Peyer's patch (tissue), 4 donors: ENCODE measurements around the gene LSR. TPM values are rescaled to one million over a fixed set of nuclear protein-coding genes. Genes with fewer than 3 reads are reported as not detected.

ENCODE experiments used
- DNase-seq, 3 donors: peaks; one replicate each; pipeline ENCODE4 v3.0.0-alpha.2; 2017 to 2019
- H3K27ac ChIP-seq, 4 donors: fragments of 200-600 bp; sonication (generic); one replicate each; pipeline ENCODE4 v1.5.1; 2016 to 2019
- H3K27me3 ChIP-seq, 2 donors: fragments of 200-600 bp; sonication (generic); one replicate each; pipeline ENCODE4 v1.5.1; 2019
- H3K36me3 ChIP-seq, 3 donors: fragments of 200-600 bp; sonication (generic); one replicate each; pipeline ENCODE4 v1.5.1; 2016 to 2019
- H3K4me1 ChIP-seq, 4 donors: fragments of 200-600 bp; sonication (generic); one replicate each; pipeline ENCODE4 v1.5.1; 2016 to 2019
- H3K4me3 ChIP-seq, 4 donors: fragments of 200-600 bp; sonication (generic); 1 replicate in 3 of 4; 2 replicates in 1 of 4; pipeline ENCODE4 v1.5.1; 2016 to 2019; ENCODE audit warnings: mild to moderate bottlenecking in 1 of 4
- H3K9me3 ChIP-seq, 4 donors: fragments of 200-600 bp; sonication (generic); one replicate each; pipeline ENCODE4 v1.5.1; 2016 to 2019; ENCODE audit warnings: mild to moderate bottlenecking in 1 of 4
- CTCF ChIP-seq, 6 experiments: fragments of 450-650 bp in 4 of 6; fragments of 200-600 bp in 2 of 6; sonication (generic) in 1 of 6; IDR thresholded peaks; one replicate each; pipeline ENCODE4 v1.5.1; 2017 to 2019; ENCODE audit warnings: antibody characterized with exemption in 6 of 6, mild to moderate bottlenecking in 3 of 6, moderate library complexity in 1 of 6
- POLR2A ChIP-seq, 2 donors: fragments of 450-650 bp; IDR thresholded peaks; one replicate each; pipeline ENCODE4 v1.5.1; 2017; ENCODE audit warnings: antibody characterized with exemption in 2 of 2, mild to moderate bottlenecking in 2 of 2, moderate library complexity in 2 of 2
- total RNA-seq, 4 donors: library from RNA; depleted of rRNA; stranded (reverse); fragments of >200 nt; gene quantifications; one replicate each; pipeline ENCODE4 v1.1.0, GENCODE V29; 2016

Gene LSR
- total RNA-seq, 4 donors from 2014 or later: 28.9 to 214 (median 188) TPM

GRCh38 chr19:35271546-35271945 is 22.7 kb downstream of the LSR start:
- no peak for TF ChIP-seq CTCF (IDR thresholded peaks at IDR 0.05)
- TF ChIP-seq POLR2A (IDR thresholded peaks at IDR 0.05): no peak
- Histone ChIP-seq H3K36me3 (peaks cover 0 to 51% (median 0%) of the 10 kb centered on the region in 3 donors), H3K4me1 (peaks cover 0 to 26% (median 17%) of the 10 kb centered on the region in 4 donors), H3K27me3 (no peaks in the 10 kb centered on the region), H3K4me3 (no peak overlapping the region), H3K27ac (no peak overlapping the region), H3K9me3 (no peaks in the 10 kb centered on the region)
- no peak for DNase-seq

DNA sequence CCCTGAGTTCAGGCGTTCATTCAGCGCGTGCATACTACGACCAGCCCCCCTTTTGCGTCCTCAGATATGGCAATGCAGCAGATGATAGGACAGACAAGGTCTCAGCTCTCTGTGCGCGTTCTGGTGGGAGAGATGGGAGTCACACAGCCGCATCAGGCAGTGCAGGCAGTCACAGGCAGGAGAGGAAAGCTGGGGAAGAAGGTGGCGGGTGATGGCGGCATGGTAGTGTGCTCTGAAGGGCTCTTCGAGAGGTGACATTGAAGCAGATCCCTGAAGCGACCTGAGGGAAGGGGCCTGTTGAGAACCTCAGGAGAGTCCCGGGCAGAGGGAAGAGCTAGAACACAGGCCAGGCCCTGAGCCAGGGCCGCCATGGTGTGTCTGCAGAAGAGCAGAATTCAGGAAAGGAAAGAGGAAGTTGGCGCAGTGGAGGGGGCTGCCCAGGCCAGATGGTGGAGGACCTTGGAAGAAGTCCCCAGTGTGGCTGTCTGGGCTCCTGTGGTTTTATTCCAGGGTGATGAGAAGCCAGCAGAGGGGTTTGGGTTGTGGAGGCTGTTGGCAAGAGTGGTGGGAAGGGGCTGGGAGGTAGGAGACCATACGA is 23.4 kb downstream of the LSR start:
- Histone ChIP-seq H3K27ac (peak overlapping the region in 1 of 4 donors; percentile 25), H3K4me1 (peaks cover 0 to 20% (median 12%) of the 10 kb centered on the region in 4 donors), H3K27me3 (no peaks in the 10 kb centered on the region), H3K9me3 (no peaks in the 10 kb centered on the region), H3K36me3 (peaks cover 0 to 57% (median 0%) of the 10 kb centered on the region in 3 donors), H3K4me3 (no peak overlapping the region)
- TF ChIP-seq POLR2A (IDR thresholded peaks at IDR 0.05): no peak
- no peak for TF ChIP-seq CTCF (IDR thresholded peaks at IDR 0.05)
- DNase-seq: peak in 1 of 3 donors; percentile 55

GRCh38 chr19:35272954-35273649 is 24.3 kb downstream of the LSR start:
- Histone ChIP-seq H3K4me1 (peaks cover 0 to 20% (median 9%) of the 10 kb centered on the region in 4 donors), H3K27ac (no peak overlapping the region), H3K4me3 (no peak overlapping the region), H3K27me3 (no peaks in the 10 kb centered on the region), H3K36me3 (peaks cover 0 to 66% (median 0%) of the 10 kb centered on the region in 3 donors), H3K9me3 (no peaks in the 10 kb centered on the region)
- no peak for DNase-seq
- TF ChIP-seq POLR2A (IDR thresholded peaks at IDR 0.05): no peak
- TF ChIP-seq CTCF (IDR thresholded peaks at IDR 0.05): no peak

GRCh38 chr19:35273686-35274259 is 25.0 kb downstream of the LSR start:
- no peak overlapping the region for H3K4me3 ChIP-seq
- H3K27me3 ChIP-seq: no peaks in the 10 kb centered on the region
- no peak overlapping the region for H3K27ac ChIP-seq
- no peak for TF ChIP-seq CTCF (IDR thresholded peaks at IDR 0.05)
- no peak for TF ChIP-seq POLR2A (IDR thresholded peaks at IDR 0.05)
- peaks cover 0 to 72% (median 0%) of the 10 kb centered on the region in 3 donors for H3K36me3 ChIP-seq
- peaks cover 0 to 20% (median 9%) of the 10 kb centered on the region in 4 donors for H3K4me1 ChIP-seq
- H3K9me3 ChIP-seq: no peaks in the 10 kb centered on the region
- no peak for DNase-seq

DNA sequence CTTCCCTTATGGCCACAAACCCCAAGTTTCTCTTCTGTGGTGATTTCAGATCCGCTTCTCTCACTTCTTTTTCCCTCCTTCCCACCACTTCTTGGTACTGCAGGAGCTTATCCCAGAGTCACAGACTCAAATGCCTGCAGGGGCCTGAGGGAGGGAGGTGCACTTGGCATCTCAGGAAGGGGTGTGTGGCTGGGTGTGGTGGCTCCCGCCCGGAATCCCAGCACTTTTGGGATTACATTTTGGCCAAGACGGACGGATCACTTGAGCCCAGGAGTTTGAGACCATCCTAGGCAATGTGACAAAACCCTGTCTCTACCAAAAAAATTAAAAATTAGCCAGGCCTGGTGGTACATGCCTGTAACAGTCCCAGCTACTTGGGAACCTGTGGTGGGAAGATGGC is 25.5 kb downstream of the LSR start:
- Histone ChIP-seq H3K4me3 (no peak overlapping the region), H3K27me3 (no peaks in the 10 kb centered on the region), H3K27ac (no peak overlapping the region), H3K4me1 (peaks cover 0 to 20% (median 9%) of the 10 kb centered on the region in 4 donors), H3K36me3 (peaks cover 0 to 78% (median 0%) of the 10 kb centered on the region in 3 donors), H3K9me3 (no peaks in the 10 kb centered on the region)
- TF ChIP-seq POLR2A (IDR thresholded peaks at IDR 0.05) (no peak), CTCF (IDR thresholded peaks at IDR 0.05) (no peak)
- no peak for DNase-seq
